A673 (cell line): Measurements from ENCODE around the gene ADPRS. TPM values are rescaled to one million over a fixed set of nuclear protein-coding genes. Genes with fewer than 3 reads are reported as not detected.

ENCODE experiments used
- Bru-seq: library from RNA; stranded (reverse); fragments of 400-500 nt; gene quantifications from one replicate; lab custom pipeline; 2021; lab: Mats Ljungman, UMichigan
- BruChase-seq, 2 experiments: library from RNA; stranded (reverse); fragments of 400-500 nt; gene quantifications; one replicate each; lab custom pipeline; 2021; lab: Mats Ljungman, UMichigan
- BruUV-seq: library from RNA; stranded (reverse); fragments of 400-500 nt; replicated peaks from 2 replicates; lab custom pipeline; 2021; lab: Mats Ljungman, UMichigan
- CTCF ChIA-PET: fragments of 300-600 bp; sonication (Branson Sonifier 250); formaldehyde crosslinking; loops from one replicate; lab custom pipeline; 2022; ENCODE audit warnings: antibody characterized with exemption; lab: Charles Lee
- POLR2A ChIA-PET: fragments of 300-600 bp; sonication (Branson Sonifier 250); formaldehyde crosslinking; loops from one replicate; lab custom pipeline; 2022; ENCODE audit warnings: antibody characterized with exemption; ENCODE audit not compliant: low non-redundant PET; lab: Charles Lee
- DNase-seq: peaks from one replicate; pipeline ENCODE4 v3.0.0-alpha.2; 2015; ENCODE audit warnings: low spot score
- H3K27ac ChIP-seq: fragments of 200-600 bp; sonication (generic); 2 replicates; pipeline ENCODE4 v1.5.1; 2016; ENCODE audit warnings: mixed run types, low read depth, mild to moderate bottlenecking, mixed read lengths, antibody characterized with exemption, low read length; ENCODE audit not compliant: poor library complexity, severe bottlenecking
- H3K27me3 ChIP-seq: fragments of 200-600 bp; sonication (generic); replicated peaks from 2 replicates; pipeline ENCODE4 v1.6.1; 2017; ENCODE audit warnings: mixed run types, low read depth, mild to moderate bottlenecking, mixed read lengths, antibody characterized with exemption, low read length; ENCODE audit not compliant: insufficient read depth, poor library complexity
- H3K36me3 ChIP-seq: fragments of 200-600 bp; sonication (generic); 2 replicates; pipeline ENCODE4 v1.6.1; 2016; ENCODE audit warnings: mixed run types, mild to moderate bottlenecking, mixed read lengths, antibody characterized with exemption, low read length; ENCODE audit not compliant: insufficient read depth, poor library complexity, severe bottlenecking
- H3K4me1 ChIP-seq: fragments of 200-600 bp; sonication (generic); 2 replicates; pipeline ENCODE4 v1.6.1; 2017; ENCODE audit warnings: mixed run types, mild to moderate bottlenecking, mixed read lengths, antibody characterized with exemption, low read length; ENCODE audit not compliant: insufficient read depth, poor library complexity, severe bottlenecking
- H3K4me3 ChIP-seq: fragments of 200-600 bp; sonication (generic); 2 replicates; pipeline ENCODE4 v1.5.1; 2016; ENCODE audit warnings: low read depth, mixed run types, mild to moderate bottlenecking, mixed read lengths, low read length; ENCODE audit not compliant: poor library complexity, severe bottlenecking
- H3K9me3 ChIP-seq: fragments of 200-600 bp; sonication (generic); 2 replicates; pipeline ENCODE4 v1.6.1; 2016; ENCODE audit warnings: mixed run types, low read depth, mild to moderate bottlenecking, mixed read lengths, antibody characterized with exemption, low read length; ENCODE audit not compliant: poor library complexity, severe bottlenecking
- CTCF ChIP-seq: fragments of 300-800, 200-600 bp; sonication (generic); conservative IDR thresholded peaks from 2 replicates; pipeline ENCODE4 v1.5.1; 2017; ENCODE audit warnings: low read depth, mild to moderate bottlenecking, antibody characterized with exemption, low read length, moderate library complexity, mixed read lengths
- EZH2 ChIP-seq: fragments of 200-600 bp; sonication (generic); IDR thresholded peaks from 2 replicates; pipeline ENCODE4 v1.6.1; 2017; ENCODE audit warnings: borderline replicate concordance, low read depth, mild to moderate bottlenecking, mixed read lengths, antibody characterized with exemption, low read length; ENCODE audit not compliant: poor library complexity, severe bottlenecking
- intact Hi-C: fragments of 100-400 bp; cut with micrococcal nuclease; formaldehyde crosslinking; loops from one replicate; pipeline ENCODE4 v1.10.0; 2022; ENCODE audit not compliant: unreplicated experiment
- long read RNA-seq: library from polyadenylated mRNA; stranded (forward); transcript quantifications from one replicate; pipeline ENCODE4 v2.0.0, GENCODE V29; 2022
- total RNA-seq: library from RNA; stranded (reverse); gene quantifications from 2 replicates; pipeline ENCODE4 v1.2.3, GENCODE V29; 2021

Gene ADPRS
- 34.2 and 37.2 TPM in 2 replicates for total RNA-seq
- percentile 77 among the genes with signal in this experiment for Bru-seq, nascent RNA
- BruChase-seq, experiment 1, labeled RNA remaining after a 2-hour chase: percentile 79 among the genes with signal in this experiment
- percentile 72 among the genes with signal in this experiment for BruChase-seq, experiment 2, labeled RNA remaining after a 6-hour chase
- long read RNA-seq, transcript ADPRHL2-201 (6 exons, 1,668 nt): major isoform, 131 of 139 reads
- long read RNA-seq, partial matches to known transcripts: 5 of 139 reads
- long read RNA-seq, other reads (novel, unspliced or antisense): 3 of 139 reads

GRCh38 chr1:36088577-36089392, at the start of gene ADPRS:
Gene ADPRS, plus strand, starts transcription at chr1:36088892. Its CDS starts 13 bp downstream, at chr1:36088905.
- no peaks in the 10 kb centered on the region for H3K4me1 ChIP-seq
- peak within 1 kb of the TSS; percentile 98 for H3K4me3 ChIP-seq
- no peaks in the 10 kb centered on the region for H3K27me3 ChIP-seq
- H3K27ac ChIP-seq: peak within 1 kb of the TSS; percentile 83
- no peaks in the 10 kb centered on the region for H3K9me3 ChIP-seq
- H3K36me3 ChIP-seq: peaks cover 37% of the 10 kb centered on the region
- DNase-seq: peak; percentile 95
- no TSS peak for BruUV-seq
- POLR2A ChIA-PET: no interaction called here
- TF ChIP-seq CTCF: peak; percentile 99
- TF ChIP-seq EZH2: no peak
- intact Hi-C loops: no loop called here
- CTCF ChIA-PET: no interaction called here

- DNase-seq: no peak
- CTCF ChIA-PET: no interaction called here
- H3K4me1 ChIP-seq: no peaks in the 10 kb centered on the region
- POLR2A ChIA-PET: no interaction called here
- BruUV-seq: no TSS peak
- no peak for TF ChIP-seq CTCF
- TF ChIP-seq EZH2: no peak
- H3K27ac ChIP-seq: no peak overlapping the region
- no peaks in the 10 kb centered on the region for H3K27me3 ChIP-seq
- H3K36me3 ChIP-seq: peaks cover 40% of the 10 kb centered on the region
- H3K9me3 ChIP-seq: no peaks in the 10 kb centered on the region
- intact Hi-C loops: no loop called here
- no peak overlapping the region for H3K4me3 ChIP-seq
Measured at GRCh38 chr1:36040238-36040637, 48.5 kb upstream of the ADPRS start.

- DNase-seq: no peak
- POLR2A ChIA-PET: no interaction called here
- Histone ChIP-seq H3K36me3 (no peaks in the 10 kb centered on the region), H3K4me3 (no peak overlapping the region), H3K27ac (no peak overlapping the region), H3K27me3 (no peaks in the 10 kb centered on the region), H3K4me1 (no peaks in the 10 kb centered on the region), H3K9me3 (no peaks in the 10 kb centered on the region)
- TF ChIP-seq EZH2 (no peak), CTCF (no peak)
- no TSS peak for BruUV-seq
- CTCF ChIA-PET: no interaction called here
- intact Hi-C loops: no loop called here
Measured at GRCh38 chr1:36051821-36052220, 36.9 kb upstream of the ADPRS start.
